ENCODE results near the gene FGF4.
"Not testable (repeated sequence)": the region's sequence is repeated elsewhere in the genome, so short reads cannot be mapped to it uniquely, and the experiment has no call there.

FGF4 gene

DNA sequence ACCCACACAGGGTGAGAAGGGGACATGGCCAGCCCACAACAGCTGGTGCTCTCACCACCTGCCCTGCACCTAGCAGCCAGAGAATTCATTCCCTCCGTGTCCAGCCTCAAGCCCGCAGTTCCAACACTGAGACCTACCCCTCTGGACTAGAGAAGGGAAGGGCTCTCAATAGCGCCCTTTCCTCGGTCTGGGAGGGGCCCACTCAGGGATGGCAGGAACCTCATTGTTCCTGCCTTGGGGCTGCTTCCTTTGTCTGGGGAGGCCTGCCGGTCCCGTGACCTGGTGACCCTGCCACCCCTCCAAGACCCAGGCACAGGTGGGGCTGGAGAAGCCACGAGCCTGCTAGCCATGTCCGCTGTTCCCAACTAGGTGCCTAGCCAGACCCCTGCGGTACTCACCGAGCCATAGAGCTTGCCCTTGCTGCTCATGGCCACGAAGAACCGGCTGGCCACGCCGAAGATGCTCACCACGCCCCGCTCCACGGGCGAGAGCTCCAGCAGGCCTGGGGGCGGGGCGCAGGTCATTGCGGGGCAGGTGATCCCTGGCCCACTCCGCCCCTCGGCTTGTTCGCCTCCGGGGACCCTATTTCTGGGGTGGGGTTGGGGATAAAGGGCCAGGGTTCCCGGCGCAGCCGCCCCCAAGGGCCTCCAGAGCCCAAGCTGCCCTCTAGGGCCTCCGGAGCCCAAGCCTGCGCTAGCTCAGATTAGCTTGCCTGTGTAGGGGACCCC is 1.4 kb downstream of the FGF4 start:
- no peak for DNase-seq (ENCODE audit: low spot score in 2 of 2)
- Histone ChIP-seq H3K4me3 (no peak overlapping the region), H3K4me1 (peaks cover 25% of the 10 kb centered on the region), H3K9me3 (no peaks in the 10 kb centered on the region), H3K27me3 (ENCODE audit: low read depth) (no peaks in the 10 kb centered on the region), H3K36me3 (replicated peaks) (no peaks in the 10 kb centered on the region)
- in situ Hi-C loops (cut with MboI; ENCODE audit: low sequenced_read_pairs): no loop called here

DNA sequence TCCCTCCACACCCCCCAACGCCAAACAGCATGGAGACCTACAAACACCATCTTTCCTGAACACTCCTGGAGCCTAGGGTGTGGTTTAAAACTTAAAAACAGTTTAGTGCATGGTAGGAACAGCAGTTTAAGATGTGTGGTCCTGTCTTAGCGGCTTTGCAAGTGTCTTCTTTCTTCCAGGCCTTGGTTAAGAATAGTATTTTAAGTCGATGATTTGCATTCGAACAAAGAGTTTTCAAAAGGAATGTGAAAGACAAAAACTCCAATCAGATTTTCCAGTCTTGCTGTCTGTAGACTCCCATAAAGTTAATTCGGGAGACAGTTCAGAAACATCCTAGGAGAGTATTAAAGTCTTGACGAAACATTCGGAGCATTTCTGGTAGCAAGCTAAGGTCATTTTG is 3.7 kb downstream of the FGF4 start:
- H3K4me1 ChIP-seq: peaks cover 25% of the 10 kb centered on the region
- in situ Hi-C loops (cut with MboI; ENCODE audit: low sequenced_read_pairs): no loop called here
- H3K36me3 ChIP-seq (replicated peaks): no peaks in the 10 kb centered on the region
- DNase-seq (ENCODE audit: low spot score in 2 of 2): peak in 1 of 2 experiments; percentile 78
- no peaks in the 10 kb centered on the region for H3K9me3 ChIP-seq
- no peaks in the 10 kb centered on the region for H3K27me3 ChIP-seq (ENCODE audit: low read depth)
- no peak overlapping the region for H3K4me3 ChIP-seq

GRCh38 chr11:69770540-69770939 is 4.6 kb downstream of the FGF4 start:
- no peaks in the 10 kb centered on the region for H3K36me3 ChIP-seq (replicated peaks)
- no peaks in the 10 kb centered on the region for H3K9me3 ChIP-seq
- H3K4me1 ChIP-seq: peaks cover 25% of the 10 kb centered on the region
- peak; percentile 22 to 44 for DNase-seq (ENCODE audit: low spot score in 2 of 2)
- no peaks in the 10 kb centered on the region for H3K27me3 ChIP-seq (ENCODE audit: low read depth)
- no peak overlapping the region for H3K4me3 ChIP-seq
- in situ Hi-C loops (cut with MboI; ENCODE audit: low sequenced_read_pairs): no loop called here

- no peaks in the 10 kb centered on the region for H3K27me3 ChIP-seq (ENCODE audit: low read depth)
- H3K36me3 ChIP-seq (replicated peaks): no peaks in the 10 kb centered on the region
- DNase-seq (ENCODE audit: low spot score in 2 of 2): no peak
- no peak overlapping the region for H3K4me3 ChIP-seq
- H3K9me3 ChIP-seq: no peaks in the 10 kb centered on the region
- in situ Hi-C loops (cut with MboI; ENCODE audit: low sequenced_read_pairs): no loop called here
- peaks cover 7% of the 10 kb centered on the region for H3K4me1 ChIP-seq
Measured at GRCh38 chr11:69765498-69765995, 9.6 kb downstream of the FGF4 start.

DNA sequence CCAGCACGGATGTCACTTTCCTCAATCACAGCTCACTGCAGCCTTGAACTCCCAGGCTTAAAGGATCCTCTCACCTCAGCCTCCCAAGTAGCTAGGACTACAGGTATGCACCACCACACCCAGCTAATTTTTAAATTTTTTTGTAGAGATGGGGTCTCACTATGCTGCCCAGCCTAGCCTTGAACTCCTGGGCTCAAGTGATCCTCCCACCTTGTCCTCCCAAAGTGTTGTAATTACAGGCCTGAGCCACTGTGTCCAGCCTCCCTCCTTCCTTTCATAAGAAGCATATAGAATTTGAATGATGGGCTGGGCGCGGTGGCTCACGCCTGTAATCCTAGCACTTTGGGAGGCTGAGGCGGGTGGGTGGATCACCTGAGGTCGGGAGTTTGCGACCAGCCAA is 10.2 kb downstream of the FGF4 start:
- not testable (repeated sequence) for H3K27me3 ChIP-seq (ENCODE audit: low read depth); H3K4me1 ChIP-seq

GRCh38 chr11:69760319-69760718 is 14.8 kb downstream of the FGF4 start:
- Histone ChIP-seq H3K4me1 (no peaks in the 10 kb centered on the region), H3K4me3 (no peak overlapping the region), H3K36me3 (replicated peaks) (no peaks in the 10 kb centered on the region), H3K9me3 (no peaks in the 10 kb centered on the region), H3K27me3 (ENCODE audit: low read depth) (no peaks in the 10 kb centered on the region)
- no peak for DNase-seq (ENCODE audit: low spot score in 2 of 2)
- in situ Hi-C loops (cut with MboI; ENCODE audit: low sequenced_read_pairs): no loop called here

More for the DNA sequence above, 10.2 kb downstream of the FGF4 start:
- H3K9me3 ChIP-seq; in situ Hi-C loops (cut with MboI; ENCODE audit: low sequenced_read_pairs); H3K4me3 ChIP-seq; H3K36me3 ChIP-seq (replicated peaks); DNase-seq (ENCODE audit: low spot score in 2 of 2): not testable (repeated sequence)

- Histone ChIP-seq H3K4me1 (no peaks in the 10 kb centered on the region; the same call in 1 of the 2 replicates), H3K9me3 (no peaks in the 10 kb centered on the region), H3K4me3 (no peak overlapping the region), H3K36me3 (replicated peaks) (no peaks in the 10 kb centered on the region), H3K27me3 (ENCODE audit: low read depth) (no peaks in the 10 kb centered on the region)
- in situ Hi-C loops (cut with MboI; ENCODE audit: low sequenced_read_pairs): no loop called here
- DNase-seq (ENCODE audit: low spot score in 2 of 2): no peak
Measured at GRCh38 chr11:69752890-69753289, 22.3 kb downstream of the FGF4 start.

- Histone ChIP-seq H3K27me3 (ENCODE audit: low read depth) (no peaks in the 10 kb centered on the region), H3K36me3 (replicated peaks) (no peaks in the 10 kb centered on the region), H3K4me1 (no peaks in the 10 kb centered on the region; the same call in 1 of the 2 replicates), H3K4me3 (no peak overlapping the region), H3K9me3 (no peaks in the 10 kb centered on the region)
- in situ Hi-C loops (cut with MboI; ENCODE audit: low sequenced_read_pairs): no loop called here
- no peak for DNase-seq (ENCODE audit: low spot score in 2 of 2)
Measured at GRCh38 chr11:69750875-69751597, 24.1 kb downstream of the FGF4 start.

DNA sequence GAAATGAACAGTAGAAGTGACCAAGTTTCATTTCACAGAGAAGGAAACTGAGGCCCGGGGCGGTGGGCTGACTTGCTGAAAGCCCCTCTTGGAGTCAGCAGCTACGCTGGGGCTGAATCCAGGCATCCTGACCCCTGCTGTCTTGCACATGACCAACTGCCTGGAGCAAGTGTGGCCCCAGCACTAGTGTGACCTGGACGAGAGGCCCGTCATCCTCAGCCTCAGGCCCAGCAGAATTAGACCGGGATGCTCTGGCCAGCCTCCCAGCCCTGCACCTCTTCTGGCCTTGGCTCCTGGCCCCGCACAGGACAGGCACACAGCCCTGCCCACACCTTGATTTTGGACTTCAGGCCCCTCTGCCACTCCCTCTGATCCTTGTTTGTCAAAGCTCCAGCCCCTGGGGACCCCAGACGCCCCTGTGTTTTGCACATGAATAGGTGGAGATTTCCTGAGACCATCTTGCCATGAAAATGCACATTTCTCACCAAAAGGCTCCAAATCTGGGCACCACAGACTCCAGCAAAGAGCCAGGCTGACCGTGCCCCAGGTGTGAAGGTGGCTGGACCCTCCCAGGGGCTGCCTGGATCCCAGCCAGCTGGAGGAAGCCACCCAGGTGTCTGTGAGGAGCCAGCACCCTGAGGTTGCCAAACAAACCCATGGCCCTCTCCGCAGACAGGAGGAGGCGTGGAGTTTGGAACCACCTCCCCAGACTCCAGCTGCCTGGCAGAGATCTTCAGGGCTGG is 24.9 kb downstream of the FGF4 start:
- no peaks in the 10 kb centered on the region for H3K36me3 ChIP-seq (replicated peaks)
- no peak overlapping the region for H3K4me3 ChIP-seq
- no peaks in the 10 kb centered on the region for H3K9me3 ChIP-seq
- DNase-seq (ENCODE audit: low spot score in 2 of 2): peak in 1 of 2 experiments; percentile 19
- no peaks in the 10 kb centered on the region for H3K27me3 ChIP-seq (ENCODE audit: low read depth)
- H3K4me1 ChIP-seq: no peaks in the 10 kb centered on the region; the same call in 1 of the 2 replicates
- in situ Hi-C loops (cut with MboI; ENCODE audit: low sequenced_read_pairs): no loop called here

DNA sequence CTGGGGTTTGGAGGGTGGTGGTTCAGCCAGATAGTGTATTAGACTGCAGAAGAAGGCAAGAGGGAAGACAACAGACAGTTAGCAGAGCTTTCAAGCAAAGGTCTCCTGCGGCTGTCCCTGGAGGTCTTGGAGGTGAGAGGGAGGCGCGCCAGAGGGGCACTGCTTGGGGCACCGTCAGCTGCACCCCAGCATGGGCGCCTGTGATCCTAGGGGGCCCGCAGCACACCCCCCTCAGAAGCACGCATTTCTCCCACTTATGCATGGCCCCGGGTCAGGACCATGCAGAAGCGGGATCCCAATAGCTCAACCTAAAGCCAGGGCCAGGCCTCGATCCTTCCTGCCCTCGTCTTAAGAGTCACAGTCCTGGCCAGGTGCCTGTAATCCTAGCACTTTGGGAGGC is 26.5 kb downstream of the FGF4 start:
- Histone ChIP-seq H3K9me3 (no peaks in the 10 kb centered on the region), H3K36me3 (replicated peaks) (no peaks in the 10 kb centered on the region), H3K27me3 (ENCODE audit: low read depth) (no peaks in the 10 kb centered on the region), H3K4me1 (no peaks in the 10 kb centered on the region; the same call in 1 of the 2 replicates), H3K4me3 (no peak overlapping the region)
- in situ Hi-C loops (cut with MboI; ENCODE audit: low sequenced_read_pairs): no loop called here
- DNase-seq (ENCODE audit: low spot score in 2 of 2): no peak

DNA sequence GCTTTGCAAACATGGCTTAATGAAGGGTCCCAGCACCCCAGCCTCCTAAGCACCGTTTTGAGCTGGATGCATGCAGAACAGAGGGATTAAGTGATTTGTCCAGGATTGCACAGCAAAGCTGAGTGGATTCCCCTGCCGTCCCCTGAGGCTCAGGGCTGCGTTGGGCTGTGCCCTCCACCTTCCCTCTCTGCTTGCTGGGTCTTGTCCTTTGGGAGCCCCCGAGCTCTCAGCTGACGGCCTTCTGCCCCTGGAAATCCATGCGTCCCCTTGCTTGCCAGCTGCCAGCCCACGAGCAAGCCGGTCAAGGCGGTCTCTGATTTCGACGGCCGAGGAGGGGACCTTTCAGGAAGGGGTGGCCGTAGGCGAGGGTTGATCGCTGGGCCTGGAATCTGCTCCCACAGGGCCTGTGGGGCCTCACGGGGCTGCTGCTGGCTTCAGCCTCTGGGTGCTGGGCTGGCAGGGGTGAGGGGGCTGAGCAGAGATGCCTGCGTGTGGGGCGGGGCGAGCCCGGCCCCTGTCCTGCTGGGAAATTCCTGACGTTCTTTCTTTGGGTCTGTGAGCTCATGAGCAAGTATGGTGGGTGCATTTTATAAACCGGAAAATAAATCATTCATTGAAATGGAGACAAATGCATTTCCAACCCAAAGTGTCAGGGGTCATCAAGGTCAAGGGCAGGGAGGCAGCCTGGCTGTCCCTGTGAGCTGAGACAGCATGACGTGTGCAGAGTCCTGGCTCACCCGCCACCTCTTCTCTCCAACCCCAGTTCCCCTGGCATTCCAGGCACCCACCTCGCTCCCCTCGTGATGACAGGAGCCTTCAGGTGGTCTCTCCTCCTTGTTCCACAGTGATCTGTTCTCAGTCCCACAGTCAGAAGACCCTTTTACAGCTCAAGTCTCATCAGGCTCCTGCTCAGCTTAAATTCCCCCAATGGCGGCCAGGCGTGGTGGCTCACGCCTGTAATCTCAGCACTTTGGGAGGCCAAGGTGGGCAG is 28.1 kb downstream of the FGF4 start:
- in situ Hi-C loops (cut with MboI; ENCODE audit: low sequenced_read_pairs): no loop called here

DNA sequence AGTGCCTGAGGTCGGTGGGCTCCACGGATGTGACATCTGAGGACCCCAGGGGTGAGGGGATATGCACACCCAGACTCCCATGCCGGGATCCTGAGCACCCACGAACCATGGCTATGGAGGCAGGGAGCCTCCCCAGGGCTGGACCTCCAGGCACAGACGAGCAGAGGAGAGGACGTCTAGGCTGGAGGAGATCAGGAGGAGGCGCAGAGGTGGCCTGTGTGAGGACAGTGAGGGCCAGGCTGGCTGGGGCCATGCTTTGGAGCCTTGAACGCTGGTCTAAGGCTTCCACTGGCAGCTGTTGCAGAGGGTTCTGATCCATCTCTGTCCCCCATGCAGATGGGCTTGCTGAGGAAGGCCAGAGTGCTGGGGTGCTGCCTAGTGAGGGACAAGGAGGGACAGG is 29.0 kb downstream of the FGF4 start:
- in situ Hi-C loops (cut with MboI; ENCODE audit: low sequenced_read_pairs): no loop called here
- no peaks in the 10 kb centered on the region for H3K9me3 ChIP-seq

More for the DNA sequence above, 28.1 kb downstream of the FGF4 start:
- Histone ChIP-seq H3K27me3 (ENCODE audit: low read depth) (no peaks in the 10 kb centered on the region), H3K36me3 (replicated peaks) (no peaks in the 10 kb centered on the region), H3K9me3 (no peaks in the 10 kb centered on the region), H3K4me3 (no peak overlapping the region), H3K4me1 (no peaks in the 10 kb centered on the region; the same call in 1 of the 2 replicates)
- no peak for DNase-seq (ENCODE audit: low spot score in 2 of 2)

GRCh38 chr11:69745201-69745600 is 29.9 kb downstream of the FGF4 start:
- no peaks in the 10 kb centered on the region for H3K27me3 ChIP-seq (ENCODE audit: low read depth)
- no peaks in the 10 kb centered on the region for H3K9me3 ChIP-seq
- H3K36me3 ChIP-seq (replicated peaks): no peaks in the 10 kb centered on the region
- H3K4me3 ChIP-seq: no peak overlapping the region
- in situ Hi-C loops (cut with MboI; ENCODE audit: low sequenced_read_pairs): no loop called here
- DNase-seq (ENCODE audit: low spot score in 2 of 2): no peak
- H3K4me1 ChIP-seq: no peaks in the 10 kb centered on the region; the same call in 1 of the 2 replicates

More for the DNA sequence above, 29.0 kb downstream of the FGF4 start:
- Histone ChIP-seq H3K4me1 (no peaks in the 10 kb centered on the region; the same call in 1 of the 2 replicates), H3K27me3 (ENCODE audit: low read depth) (no peaks in the 10 kb centered on the region), H3K4me3 (no peak overlapping the region), H3K36me3 (replicated peaks) (no peaks in the 10 kb centered on the region)
- DNase-seq (ENCODE audit: low spot score in 2 of 2): no peak

Measured in HAP-1 (cell line).